ENCODE data around the gene CDKN2B-AS1.

- TF ChIP-seq CTCF (IDR thresholded peaks at IDR 0.05) = no peak
- TF ChIP-seq EZH2 (IDR thresholded peaks at IDR 0.05; ENCODE audit: borderline replicate concordance, insufficient read depth, low read depth, low read length, poor library complexity, severe bottlenecking) = no peak
These were observed 85.3 kb downstream of the CDKN2B-AS1 start for GRCh38 chr9:22079873-22080341.
